A172 (cell line): ENCODE measurements around the gene DYNLT4. TPM values are rescaled to one million over a fixed set of nuclear protein-coding genes. Genes with fewer than 3 reads are reported as not detected.
"Not testable (repeated sequence)": the region's sequence is repeated elsewhere in the genome, so short reads cannot be mapped to it uniquely, and the experiment has no call there.

Experiments
- DNase-seq: peaks from one replicate; pipeline ENCODE4 v3.0.0-alpha.2; 2015; ENCODE audit warnings: low spot score
- total RNA-seq: library from RNA; depleted of rRNA; stranded (reverse); fragments of >200 nt; shearing (Covaris generic); gene quantifications from 2 replicates; pipeline ENCODE4 v1.2.3, GENCODE V29; 2014

DYNLT4 gene
- total RNA-seq, 1 experiment from 2014 or later: not detected

- DNase-seq: no peak
Observed at GRCh38 chr1:44788120-44788860, 18.9 kb downstream of the DYNLT4 start, which contains the start of gene BEST4. Gene BEST4, minus strand, starts transcription at chr1:44788170. Its CDS starts 465 bp downstream, at chr1:44787705.

GRCh38 chr1:44787506-44787905, 19.6 kb downstream of the DYNLT4 start:
- DNase-seq: no peak

- DNase-seq: no peak
Observed at GRCh38 chr1:44786841-44787426, 20.2 kb downstream of the DYNLT4 start.

- no peak for DNase-seq
Observed at GRCh38 chr1:44786138-44786840, 20.9 kb downstream of the DYNLT4 start.

GRCh38 chr1:44785501-44786137, 21.5 kb downstream of the DYNLT4 start:
- DNase-seq: no peak

GRCh38 chr1:44785029-44785380, 22.1 kb downstream of the DYNLT4 start:
- DNase-seq: no peak

- no peak for DNase-seq
Observed at GRCh38 chr1:44784094-44785028, 22.8 kb downstream of the DYNLT4 start.

- no peak for DNase-seq
Observed at GRCh38 chr1:44783697-44784093, 23.5 kb downstream of the DYNLT4 start.

- DNase-seq: no peak
Observed at GRCh38 chr1:44780583-44781121, 26.5 kb downstream of the DYNLT4 start.

GRCh38 chr1:44778705-44779576, 28.2 kb downstream of the DYNLT4 start:
- DNase-seq: no peak

- DNase-seq: no peak
Observed at GRCh38 chr1:44777969-44778635, 29.0 kb downstream of the DYNLT4 start.

GRCh38 chr1:44777547-44777946, 29.6 kb downstream of the DYNLT4 start:
- DNase-seq: no peak

GRCh38 chr1:44776730-44777068, 30.5 kb downstream of the DYNLT4 start:
- no peak for DNase-seq

GRCh38 chr1:44775930-44776729, 31.0 kb downstream of the DYNLT4 start:
- peak; percentile 20 for DNase-seq

GRCh38 chr1:44775078-44775929, 31.8 kb downstream of the DYNLT4 start, which contains the start of gene RPS8:
Gene RPS8, plus strand, starts transcription at chr1:44775540. Its CDS starts 57 bp downstream, at chr1:44775597.
- peak; percentile 87 for DNase-seq

- not testable (repeated sequence) for DNase-seq
Observed at GRCh38 chr1:44766421-44766820, 40.7 kb downstream of the DYNLT4 start.

- DNase-seq: no peak
Observed at GRCh38 chr1:44760876-44761275, 46.3 kb downstream of the DYNLT4 start.

- no peak for DNase-seq
Observed at GRCh38 chr1:44759077-44759476, 48.1 kb downstream of the DYNLT4 start.
